Uterus (tissue), 4 donors: Measurements from ENCODE around the gene PTPA. TPM values are rescaled to one million over a fixed set of nuclear protein-coding genes. Genes with fewer than 3 reads are reported as not detected.
"Not testable (repeated sequence)": the region's sequence is repeated elsewhere in the genome, so short reads cannot be mapped to it uniquely, and the experiment has no call there.

Experiments used
- DNase-seq, 2 donors: peaks; one replicate each; pipeline ENCODE4 v3.0.0-alpha.2; 2019 to 2020
- H3K27ac ChIP-seq, 2 donors: fragments of 200-600 bp; sonication (generic); 1 replicate in 1 of 2; 2 replicates in 1 of 2; pipeline ENCODE4 v1.5.1; 2016 to 2018
- H3K27me3 ChIP-seq, 2 donors: fragments of 200-600 bp; sonication (generic); one replicate each; pipeline ENCODE4 v1.5.1; 2018 to 2019; ENCODE audit warnings: control low read depth in 1 of 2
- H3K36me3 ChIP-seq, 2 donors: fragments of 200-600 bp; sonication (generic); one replicate each; pipeline ENCODE4 v1.5.1; 2019; ENCODE audit warnings: control low read depth in 1 of 2
- H3K4me1 ChIP-seq, 2 donors: fragments of 200-600 bp; sonication (generic); one replicate each; pipeline ENCODE4 v1.5.1; 2018 to 2019; ENCODE audit warnings: control low read depth in 1 of 2
- H3K4me3 ChIP-seq, 2 donors: fragments of 200-600 bp; sonication (generic); 1 replicate in 1 of 2; 2 replicates in 1 of 2; pipeline ENCODE4 v1.5.1; 2018 to 2019; ENCODE audit warnings: mild to moderate bottlenecking in 1 of 2
- H3K9me3 ChIP-seq, 2 donors: fragments of 200-600 bp; sonication (generic); one replicate each; pipeline ENCODE4 v1.5.1; 2019; ENCODE audit warnings: control low read depth in 1 of 2
- POLR2A ChIP-seq, 2 donors: fragments of 450-650 bp; IDR thresholded peaks; one replicate each; pipeline ENCODE4 v1.6.1; 2016; ENCODE audit warnings: antibody characterized with exemption in 2 of 2, mild to moderate bottlenecking in 1 of 2, moderate library complexity in 1 of 2
- intact Hi-C: fragments of 100-400 bp; cut with DNase I; formaldehyde crosslinking; loops from one replicate; pipeline ENCODE4 v1.15.1; 2023; ENCODE audit warnings: low total_unique reads
- total RNA-seq, 4 donors: library from RNA; depleted of rRNA in 3 of 4; stranded (reverse); fragments of >200 nt in 3 of 4; gene quantifications; one replicate each; pipeline versions ENCODE4 v1.1.0 to v1.2.4, GENCODE V29; 2014 to 2023
- TF ChIP-seq, protein P1 (sequence below), 4 experiments: fragments of 200-600 bp in 2 of 4; fragments of 450-650 bp in 2 of 4; sonication (generic) in 2 of 4; IDR thresholded peaks; one replicate each; pipeline ENCODE4 v1.5.1; 2016 to 2019; ENCODE audit warnings: antibody characterized with exemption in 4 of 4, mild to moderate bottlenecking in 2 of 4, moderate library complexity in 1 of 4
- donor health status: DM: yes; HTN: yes; CAD: no.

PTPA gene
- total RNA-seq, 4 donors from 2014 or later: 28.9 to 107 (median 62.1) TPM

- no peak for DNase-seq
- intact Hi-C loops: no loop called here
- no peak overlapping the region for H3K27ac ChIP-seq
- no peak for TF ChIP-seq POLR2A (IDR thresholded peaks at IDR 0.05)
- TF ChIP-seq, protein P1, sequence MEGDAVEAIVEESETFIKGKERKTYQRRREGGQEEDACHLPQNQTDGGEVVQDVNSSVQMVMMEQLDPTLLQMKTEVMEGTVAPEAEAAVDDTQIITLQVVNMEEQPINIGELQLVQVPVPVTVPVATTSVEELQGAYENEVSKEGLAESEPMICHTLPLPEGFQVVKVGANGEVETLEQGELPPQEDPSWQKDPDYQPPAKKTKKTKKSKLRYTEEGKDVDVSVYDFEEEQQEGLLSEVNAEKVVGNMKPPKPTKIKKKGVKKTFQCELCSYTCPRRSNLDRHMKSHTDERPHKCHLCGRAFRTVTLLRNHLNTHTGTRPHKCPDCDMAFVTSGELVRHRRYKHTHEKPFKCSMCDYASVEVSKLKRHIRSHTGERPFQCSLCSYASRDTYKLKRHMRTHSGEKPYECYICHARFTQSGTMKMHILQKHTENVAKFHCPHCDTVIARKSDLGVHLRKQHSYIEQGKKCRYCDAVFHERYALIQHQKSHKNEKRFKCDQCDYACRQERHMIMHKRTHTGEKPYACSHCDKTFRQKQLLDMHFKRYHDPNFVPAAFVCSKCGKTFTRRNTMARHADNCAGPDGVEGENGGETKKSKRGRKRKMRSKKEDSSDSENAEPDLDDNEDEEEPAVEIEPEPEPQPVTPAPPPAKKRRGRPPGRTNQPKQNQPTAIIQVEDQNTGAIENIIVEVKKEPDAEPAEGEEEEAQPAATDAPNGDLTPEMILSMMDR (IDR thresholded peaks at IDR 0.05): no peak
- no peaks in the 10 kb centered on the region for H3K4me1 ChIP-seq
- no peaks in the 10 kb centered on the region for H3K27me3 ChIP-seq
- no peaks in the 10 kb centered on the region for H3K9me3 ChIP-seq
- no peak overlapping the region for H3K4me3 ChIP-seq
- no peaks in the 10 kb centered on the region for H3K36me3 ChIP-seq
Observed at GRCh38 chr9:129187042-129187441, 75.8 kb downstream of the PTPA start.

DNA sequence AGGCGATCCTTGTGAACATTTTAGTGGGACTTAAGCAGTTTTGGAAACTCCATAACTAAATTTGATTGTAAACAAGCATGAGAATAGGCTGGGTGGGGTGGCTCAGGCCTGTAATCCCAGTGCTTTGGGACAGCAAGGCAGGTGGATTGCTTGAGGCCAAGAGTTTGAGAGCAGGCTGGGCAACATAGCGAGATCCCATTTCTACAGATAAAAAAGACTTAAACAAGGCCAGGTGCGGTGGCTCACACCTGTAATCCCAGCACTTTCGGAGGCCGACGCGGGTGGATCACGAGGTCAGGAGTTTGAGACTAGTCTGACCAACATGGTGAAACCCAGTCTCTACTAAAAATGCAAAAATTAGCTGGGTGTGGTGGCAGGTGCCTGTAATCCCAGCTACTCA lies 78.8 kb downstream of the PTPA start:
- intact Hi-C loops, H3K27me3 ChIP-seq, H3K27ac ChIP-seq, DNase-seq, H3K36me3 ChIP-seq, H3K4me3 ChIP-seq, H3K9me3 ChIP-seq, H3K4me1 ChIP-seq: not testable (repeated sequence)

- Histone ChIP-seq H3K4me1 (no peaks in the 10 kb centered on the region), H3K27me3 (no peaks in the 10 kb centered on the region), H3K27ac (no peak overlapping the region), H3K36me3 (no peaks in the 10 kb centered on the region), H3K4me3 (no peak overlapping the region), H3K9me3 (no peaks in the 10 kb centered on the region)
- no peak for DNase-seq
- TF ChIP-seq, protein P1 (IDR thresholded peaks at IDR 0.05): no peak
- no peak for TF ChIP-seq POLR2A (IDR thresholded peaks at IDR 0.05)
- intact Hi-C loops: no loop called here
Observed at GRCh38 chr9:129191234-129191633, 80.0 kb downstream of the PTPA start.

DNA sequence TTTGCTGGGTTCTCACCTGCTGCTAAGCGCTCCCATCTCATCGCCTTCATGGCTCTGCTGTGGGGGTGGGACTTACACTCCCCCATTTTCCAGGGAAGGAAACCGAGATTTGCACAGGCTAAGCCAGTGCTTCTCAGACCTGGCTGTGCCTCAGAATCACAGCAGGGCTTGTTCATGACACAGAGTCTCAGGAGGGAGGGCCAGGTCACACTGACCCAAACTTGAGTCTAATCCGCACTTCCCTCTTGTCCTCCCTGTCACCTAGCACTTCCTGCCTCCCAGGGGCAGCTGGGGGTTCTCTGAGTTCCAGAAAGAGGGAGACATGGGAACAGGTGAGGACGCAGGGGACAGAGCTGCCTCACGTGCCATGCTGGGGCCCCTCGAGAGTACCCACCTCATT lies 82.4 kb downstream of the PTPA start:
- Histone ChIP-seq H3K4me3 (no peak overlapping the region), H3K4me1 (peaks cover 0 to 5% of the 10 kb centered on the region in 2 donors), H3K27me3 (no peaks in the 10 kb centered on the region), H3K9me3 (no peaks in the 10 kb centered on the region), H3K27ac (no peak overlapping the region), H3K36me3 (no peaks in the 10 kb centered on the region)
- DNase-seq: no peak
- intact Hi-C loops: no loop called here
- TF ChIP-seq, protein P1 (IDR thresholded peaks at IDR 0.05): no peak
- peak in 1 of 2 donors; percentile 11 for TF ChIP-seq POLR2A (IDR thresholded peaks at IDR 0.05)

DNA sequence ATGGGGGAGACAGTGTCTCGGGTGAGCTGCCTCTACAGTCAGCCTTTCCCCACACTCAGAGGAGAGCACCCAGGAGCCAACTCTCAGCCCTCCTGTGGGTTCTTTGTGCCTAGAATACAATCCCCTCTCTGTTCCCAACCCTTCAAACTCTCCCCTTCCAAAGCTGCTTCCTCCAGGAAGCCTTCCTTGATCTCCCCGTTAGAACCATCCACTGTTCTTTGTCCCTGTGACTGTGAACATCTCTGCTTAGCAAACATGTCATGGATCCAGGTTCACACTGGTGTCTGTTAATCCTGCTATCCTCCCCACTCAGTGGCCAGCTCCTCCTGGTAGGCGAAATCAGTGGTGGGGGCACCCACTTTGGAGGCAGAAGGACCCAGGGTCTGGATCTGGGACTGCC lies 83.0 kb downstream of the PTPA start:
- peaks cover 0 to 5% of the 10 kb centered on the region in 2 donors for H3K4me1 ChIP-seq
- H3K9me3 ChIP-seq: no peaks in the 10 kb centered on the region
- intact Hi-C loops: no loop called here
- no peak overlapping the region for H3K4me3 ChIP-seq
- DNase-seq: no peak
- TF ChIP-seq, protein P1 (IDR thresholded peaks at IDR 0.05): no peak
- no peak for TF ChIP-seq POLR2A (IDR thresholded peaks at IDR 0.05)
- no peaks in the 10 kb centered on the region for H3K36me3 ChIP-seq
- no peak overlapping the region for H3K27ac ChIP-seq
- no peaks in the 10 kb centered on the region for H3K27me3 ChIP-seq

- TF ChIP-seq, protein P1 (IDR thresholded peaks at IDR 0.05): no peak
- TF ChIP-seq POLR2A (IDR thresholded peaks at IDR 0.05): no peak
- intact Hi-C loops: no loop called here
- Histone ChIP-seq H3K27me3 (no peaks in the 10 kb centered on the region), H3K4me3 (no peak overlapping the region), H3K36me3 (no peaks in the 10 kb centered on the region), H3K27ac (no peak overlapping the region), H3K4me1 (peaks cover 0 to 5% of the 10 kb centered on the region in 2 donors), H3K9me3 (no peaks in the 10 kb centered on the region)
- no peak for DNase-seq
Observed at GRCh38 chr9:129195606-129196005, 84.4 kb downstream of the PTPA start.

- H3K9me3 ChIP-seq, DNase-seq, H3K4me3 ChIP-seq, H3K36me3 ChIP-seq, intact Hi-C loops, H3K27me3 ChIP-seq, H3K4me1 ChIP-seq: not testable (repeated sequence)
- peak overlapping the region; percentile 89 to 90 for H3K27ac ChIP-seq
Observed at GRCh38 chr9:129197045-129197444, 85.8 kb downstream of the PTPA start.
